Measurements from ENCODE around the gene DTD1.

DNA sequence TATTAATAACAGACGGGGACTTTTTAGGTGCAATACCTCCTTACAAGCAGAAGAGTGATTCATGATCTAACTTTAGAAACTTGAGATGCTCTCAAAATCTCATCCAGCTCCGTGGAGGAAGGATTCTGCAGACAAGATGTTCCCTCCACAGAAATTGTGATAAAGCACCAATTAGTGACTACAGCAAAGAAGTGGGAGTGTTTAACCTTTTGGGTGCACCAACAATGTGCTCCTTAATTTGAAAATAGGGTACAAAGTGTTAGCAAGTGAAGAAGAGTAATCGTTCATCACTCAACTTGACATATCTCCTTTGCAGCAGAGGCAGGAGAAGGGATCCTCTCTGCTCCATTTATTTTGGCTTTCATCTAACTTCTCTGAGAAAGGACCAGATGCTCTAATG is 202.9 kb downstream of the DTD1 start:
- TF ChIP-seq, protein P1, sequence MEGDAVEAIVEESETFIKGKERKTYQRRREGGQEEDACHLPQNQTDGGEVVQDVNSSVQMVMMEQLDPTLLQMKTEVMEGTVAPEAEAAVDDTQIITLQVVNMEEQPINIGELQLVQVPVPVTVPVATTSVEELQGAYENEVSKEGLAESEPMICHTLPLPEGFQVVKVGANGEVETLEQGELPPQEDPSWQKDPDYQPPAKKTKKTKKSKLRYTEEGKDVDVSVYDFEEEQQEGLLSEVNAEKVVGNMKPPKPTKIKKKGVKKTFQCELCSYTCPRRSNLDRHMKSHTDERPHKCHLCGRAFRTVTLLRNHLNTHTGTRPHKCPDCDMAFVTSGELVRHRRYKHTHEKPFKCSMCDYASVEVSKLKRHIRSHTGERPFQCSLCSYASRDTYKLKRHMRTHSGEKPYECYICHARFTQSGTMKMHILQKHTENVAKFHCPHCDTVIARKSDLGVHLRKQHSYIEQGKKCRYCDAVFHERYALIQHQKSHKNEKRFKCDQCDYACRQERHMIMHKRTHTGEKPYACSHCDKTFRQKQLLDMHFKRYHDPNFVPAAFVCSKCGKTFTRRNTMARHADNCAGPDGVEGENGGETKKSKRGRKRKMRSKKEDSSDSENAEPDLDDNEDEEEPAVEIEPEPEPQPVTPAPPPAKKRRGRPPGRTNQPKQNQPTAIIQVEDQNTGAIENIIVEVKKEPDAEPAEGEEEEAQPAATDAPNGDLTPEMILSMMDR (conservative IDR thresholded peaks at IDR 0.05; ENCODE audit: low read depth, low read length): no peak
- TF ChIP-seq EZH2 (IDR thresholded peaks at IDR 0.05; ENCODE audit: borderline replicate concordance, low read depth, low read length, poor library complexity, severe bottlenecking): no peak

Data from A673 (cell line).